IPS-18a (cell line): Measurements from ENCODE around the gene HNRNPLL.

Experiments
- H3K27ac ChIP-seq: one replicate; pipeline ENCODE4 v1.5.1; 2013; ENCODE audit warnings: low read length
- H3K27me3 ChIP-seq: one replicate; pipeline ENCODE4 v1.6.1; 2013; ENCODE audit warnings: mild to moderate bottlenecking, low read length; ENCODE audit not compliant: control insufficient read depth, insufficient read depth
- H3K36me3 ChIP-seq: one replicate; pipeline ENCODE4 v1.6.1; 2013; ENCODE audit warnings: low read depth, low read length; ENCODE audit not compliant: control insufficient read depth
- H3K4me1 ChIP-seq: one replicate; pipeline ENCODE4 v1.6.1; 2013; ENCODE audit warnings: low read depth, low read length; ENCODE audit not compliant: control insufficient read depth
- H3K4me3 ChIP-seq: one replicate; pipeline ENCODE4 v1.5.1; 2013; ENCODE audit warnings: low read length
- H3K9ac ChIP-seq: one replicate; pipeline ENCODE4 v1.6.1; 2013; ENCODE audit warnings: mild to moderate bottlenecking, low read length, moderate library complexity
- H3K9me3 ChIP-seq: one replicate; pipeline ENCODE4 v1.6.1; 2013; ENCODE audit warnings: low read depth, low read length; ENCODE audit not compliant: control insufficient read depth

HNRNPLL gene

DNA sequence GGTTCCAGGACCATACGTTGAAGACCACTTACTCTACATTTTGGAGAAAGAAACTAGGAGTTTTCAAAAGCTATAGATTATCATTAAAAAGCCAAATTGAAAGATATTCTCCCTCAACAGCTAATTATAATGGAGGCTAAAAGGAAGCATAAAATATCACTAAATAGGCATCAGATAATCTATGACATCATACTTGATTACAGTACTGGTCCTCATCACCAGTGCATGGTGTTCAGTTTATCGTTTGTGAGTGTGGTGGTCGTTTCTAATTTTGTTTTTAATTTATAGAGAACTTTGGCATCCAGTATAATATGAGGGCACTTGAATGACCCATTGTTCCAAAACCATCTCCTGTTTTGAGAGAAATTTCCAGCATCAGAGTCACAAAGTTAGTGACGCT, 80.9 kb downstream of the HNRNPLL start:
- no peaks in the 10 kb centered on the region for H3K36me3 ChIP-seq
- no peaks in the 10 kb centered on the region for H3K27me3 ChIP-seq
- H3K4me1 ChIP-seq = peaks cover 4% of the 10 kb centered on the region
- no peak overlapping the region for H3K27ac ChIP-seq
- no peak overlapping the region for H3K4me3 ChIP-seq
- H3K9me3 ChIP-seq = no peaks in the 10 kb centered on the region
- H3K9ac ChIP-seq = no peak overlapping the region

DNA sequence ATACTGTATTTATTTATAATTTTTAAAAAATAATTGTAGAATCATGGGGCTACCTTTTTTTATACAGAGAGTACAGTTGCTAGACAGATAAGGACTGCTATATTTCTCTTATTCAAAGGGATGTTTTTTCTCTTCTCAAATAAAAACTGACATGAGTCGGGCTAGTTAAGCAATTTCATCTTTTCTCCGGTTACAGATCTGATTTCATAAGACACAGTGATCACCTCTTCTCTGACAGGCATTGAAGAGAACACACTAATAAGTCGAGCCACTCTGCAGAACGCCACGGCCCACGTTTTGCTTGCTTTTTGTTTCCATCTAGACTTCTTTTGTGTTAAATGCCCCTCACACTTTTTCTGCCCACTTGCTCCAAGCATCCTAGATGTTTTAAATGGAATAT, 85.4 kb downstream of the HNRNPLL start:
- Histone ChIP-seq H3K9me3 (no peaks in the 10 kb centered on the region), H3K4me3 (no peak overlapping the region), H3K27ac (no peak overlapping the region), H3K9ac (no peak overlapping the region), H3K4me1 (no peaks in the 10 kb centered on the region), H3K27me3 (no peaks in the 10 kb centered on the region), H3K36me3 (no peaks in the 10 kb centered on the region)

DNA sequence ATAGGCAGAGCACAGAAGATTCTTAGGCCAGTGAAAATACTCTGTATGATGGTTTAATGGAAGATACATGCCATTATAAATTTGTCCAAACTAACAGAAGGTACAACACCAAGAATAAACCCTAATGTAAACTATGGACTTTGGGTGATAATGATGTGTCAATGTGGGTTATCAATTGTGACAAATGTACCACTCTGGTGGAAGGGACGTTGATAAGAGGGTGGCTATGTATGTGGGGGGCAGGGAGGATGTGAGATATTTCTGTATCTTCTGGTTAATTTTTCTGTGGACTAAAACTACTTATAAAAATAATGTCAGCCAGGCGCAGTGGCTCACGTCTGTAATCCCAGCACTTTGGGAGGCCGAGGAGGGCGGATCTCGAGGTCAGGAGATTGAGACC, 86.2 kb downstream of the HNRNPLL start:
- Histone ChIP-seq H3K4me3 (no peak overlapping the region), H3K27me3 (no peaks in the 10 kb centered on the region), H3K9me3 (no peaks in the 10 kb centered on the region), H3K9ac (no peak overlapping the region), H3K4me1 (no peaks in the 10 kb centered on the region), H3K36me3 (no peaks in the 10 kb centered on the region), H3K27ac (no peak overlapping the region)

DNA sequence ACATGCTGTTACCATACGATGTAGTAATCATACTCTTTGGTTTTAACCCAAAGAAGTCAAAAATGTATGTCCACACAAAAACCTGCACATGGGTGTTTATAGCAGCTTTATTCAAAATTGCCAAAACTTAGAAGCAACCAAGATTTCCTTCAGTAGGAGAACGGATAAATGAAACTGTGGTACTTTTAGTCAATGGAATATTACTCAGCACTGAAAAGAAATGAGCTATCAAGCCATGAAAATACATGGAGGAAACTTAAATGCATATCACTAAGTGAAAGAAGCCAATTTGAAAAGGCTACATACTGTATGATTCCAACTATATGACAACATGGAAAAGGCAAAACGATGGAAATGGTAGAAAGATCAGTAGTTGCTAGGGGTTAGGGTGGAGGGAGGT, 86.6 kb downstream of the HNRNPLL start:
- Histone ChIP-seq H3K27me3 (no peaks in the 10 kb centered on the region), H3K9me3 (no peaks in the 10 kb centered on the region), H3K36me3 (no peaks in the 10 kb centered on the region), H3K4me1 (no peaks in the 10 kb centered on the region), H3K9ac (no peak overlapping the region), H3K4me3 (no peak overlapping the region), H3K27ac (no peak overlapping the region)

DNA sequence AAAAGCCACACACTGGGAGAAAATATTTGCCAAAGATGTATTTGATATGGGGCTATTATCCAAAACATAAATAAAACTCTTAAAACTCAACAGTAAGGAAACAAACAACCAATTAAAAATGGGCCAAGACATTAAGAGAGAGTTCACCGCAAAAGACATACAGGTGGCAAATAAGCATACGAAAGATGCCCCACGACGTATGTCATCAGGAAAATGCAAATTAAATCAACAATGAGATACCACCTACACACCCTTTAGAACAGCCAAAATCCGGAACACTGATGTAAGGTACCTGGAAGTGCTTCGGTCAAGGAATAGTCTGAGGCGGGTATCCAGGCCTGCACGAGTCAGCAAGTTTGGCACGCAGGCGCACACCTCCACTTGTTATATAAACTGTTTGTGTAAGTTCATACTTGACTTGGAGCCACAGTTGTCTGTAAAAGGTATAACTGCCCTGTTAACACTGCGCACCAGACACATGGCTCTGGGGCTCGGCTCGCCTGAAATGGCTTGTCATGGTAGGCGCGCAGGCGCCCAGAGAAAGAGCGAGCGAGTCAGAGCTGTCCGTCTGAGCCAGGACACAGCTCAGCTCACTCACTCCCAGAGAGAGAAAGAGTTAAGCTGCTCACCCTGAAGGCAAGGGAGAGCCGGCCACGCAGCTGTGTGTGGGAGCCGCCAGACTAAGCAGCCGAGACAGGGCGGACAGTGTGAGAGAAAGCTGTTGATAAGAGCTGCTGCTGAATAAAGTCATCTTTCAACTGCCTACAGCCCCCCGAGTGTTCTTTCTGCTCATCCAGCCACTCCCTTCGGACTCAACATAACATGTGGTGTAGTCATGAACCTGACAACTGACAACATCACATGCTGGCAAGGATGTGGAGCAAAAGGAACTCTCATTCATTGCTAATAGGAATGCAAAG, 87.3 kb downstream of the HNRNPLL start:
- Histone ChIP-seq H3K4me3 (no peak overlapping the region), H3K27me3 (no peaks in the 10 kb centered on the region), H3K4me1 (no peaks in the 10 kb centered on the region), H3K9me3 (no peaks in the 10 kb centered on the region), H3K36me3 (no peaks in the 10 kb centered on the region), H3K27ac (no peak overlapping the region), H3K9ac (no peak overlapping the region)

DNA sequence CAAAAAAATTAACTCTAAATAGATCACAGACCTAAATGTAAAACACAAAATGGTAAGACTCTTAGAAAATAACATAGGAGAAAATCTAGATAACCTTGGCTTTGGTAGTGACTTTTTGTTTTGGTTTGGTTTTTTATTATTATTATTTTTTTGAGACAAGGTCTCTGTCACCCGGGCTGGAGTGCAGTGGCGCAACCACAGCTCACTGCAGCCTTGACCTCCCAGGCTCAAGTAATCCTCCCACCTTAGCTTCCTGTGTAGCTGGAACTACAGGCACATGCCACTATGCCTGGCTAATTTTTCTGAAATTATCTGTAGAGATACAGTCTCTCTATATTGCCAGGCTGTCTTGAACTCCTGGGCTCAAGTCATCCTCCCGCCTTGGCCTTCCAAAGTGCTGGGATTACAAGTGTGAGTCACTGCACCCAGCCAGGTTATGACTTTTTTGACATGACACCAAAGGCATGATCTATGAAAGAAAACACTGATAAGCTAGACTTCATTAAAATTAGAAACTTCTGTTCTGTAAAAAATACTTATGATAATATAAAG, 88.0 kb downstream of the HNRNPLL start:
- no peaks in the 10 kb centered on the region for H3K9me3 ChIP-seq
- no peaks in the 10 kb centered on the region for H3K36me3 ChIP-seq
- no peaks in the 10 kb centered on the region for H3K4me1 ChIP-seq
- no peak overlapping the region for H3K4me3 ChIP-seq
- no peak overlapping the region for H3K9ac ChIP-seq
- H3K27me3 ChIP-seq = no peaks in the 10 kb centered on the region
- no peak overlapping the region for H3K27ac ChIP-seq

DNA sequence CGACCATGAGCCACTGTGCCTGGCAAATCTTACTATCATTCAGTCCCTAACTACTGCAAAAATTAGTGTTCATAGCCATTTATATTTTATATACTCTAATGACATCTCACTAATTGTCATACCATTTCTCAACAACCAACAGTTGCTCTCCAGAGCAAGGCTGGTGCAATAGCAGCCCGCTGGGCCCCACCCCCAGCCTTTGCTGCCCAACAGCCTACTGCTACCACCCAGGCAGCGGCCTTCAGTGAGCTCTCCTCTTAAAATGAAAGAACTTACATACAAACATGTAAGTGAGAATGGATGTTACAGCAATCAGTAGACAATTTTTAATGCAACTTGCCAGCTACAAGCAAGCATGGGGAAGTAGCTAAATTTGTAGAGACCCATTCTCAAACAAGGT, 90.5 kb downstream of the HNRNPLL start:
- Histone ChIP-seq H3K27ac (no peak overlapping the region), H3K4me3 (no peak overlapping the region), H3K4me1 (no peaks in the 10 kb centered on the region), H3K9me3 (no peaks in the 10 kb centered on the region), H3K27me3 (peaks cover 9% of the 10 kb centered on the region), H3K9ac (no peak overlapping the region), H3K36me3 (no peaks in the 10 kb centered on the region)
